Vagina (tissue), 2 donors: ENCODE data around the gene KRTAP5-9. TPM values are rescaled to one million over a fixed set of nuclear protein-coding genes. Genes with fewer than 3 reads are reported as not detected.
"Not testable (repeated sequence)": the region's sequence is repeated elsewhere in the genome, so short reads cannot be mapped to it uniquely, and the experiment has no call there.

Experiments used
- DNase-seq, 2 donors: peaks; one replicate each; pipeline ENCODE4 v3.0.0-alpha.2; 2017; ENCODE audit errors: extremely low spot score in 2 of 2
- H3K27ac ChIP-seq: fragments of 200-600 bp; sonication (generic); one replicate; pipeline ENCODE4 v1.5.1; 2019
- H3K27me3 ChIP-seq: fragments of 200-600 bp; sonication (generic); one replicate; pipeline ENCODE4 v1.5.1; 2019
- H3K36me3 ChIP-seq, 2 donors: fragments of 200-600 bp; sonication (generic); one replicate each; pipeline ENCODE4 v1.5.1; 2017 to 2019
- H3K4me1 ChIP-seq: fragments of 200-600 bp; sonication (generic); one replicate; pipeline ENCODE4 v1.5.1; 2019
- H3K4me3 ChIP-seq, 2 donors: fragments of 200-600 bp; sonication (generic); 1 replicate in 1 of 2; 2 replicates in 1 of 2; pipeline ENCODE4 v1.5.1; 2016 to 2019
- H3K9me3 ChIP-seq: fragments of 200-600 bp; sonication (generic); one replicate; pipeline ENCODE4 v1.5.1; 2019
- CTCF ChIP-seq, 3 experiments: fragments of 450-650 bp in 2 of 3; fragments of 200-600 bp in 1 of 3; sonication (generic) in 1 of 3; IDR thresholded peaks; one replicate each; pipeline ENCODE4 v1.5.1; 2017 to 2019; ENCODE audit warnings: antibody characterized with exemption in 3 of 3, mild to moderate bottlenecking in 2 of 3, moderate library complexity in 2 of 3
- POLR2A ChIP-seq, 2 donors: fragments of 450-650 bp; IDR thresholded peaks; one replicate each; pipeline ENCODE4 v1.6.1; 2017; ENCODE audit warnings: antibody characterized with exemption in 2 of 2, mild to moderate bottlenecking in 2 of 2, moderate library complexity in 2 of 2
- POLR2AphosphoS5 ChIP-seq, 2 donors: sonication (generic); formaldehyde crosslinking; IDR thresholded peaks; one replicate each; pipeline ENCODE4 v1.9.0; 2017; ENCODE audit warnings: antibody characterized with exemption in 2 of 2, mild to moderate bottlenecking in 2 of 2, low read depth in 1 of 2; ENCODE audit not compliant: insufficient read depth in 1 of 2
- intact Hi-C: fragments of 100-400 bp; cut with DNase I; formaldehyde crosslinking; loops from one replicate; pipeline ENCODE4 v1.15.1; 2023
- total RNA-seq: library from RNA; depleted of rRNA; stranded (reverse); fragments of >200 nt; gene quantifications from one replicate; pipeline ENCODE4 v1.2.3, GENCODE V29; 2016

The KRTAP5-9 gene
- total RNA-seq, 1 donor from 2014 or later: not detected

- Histone ChIP-seq H3K36me3 (no peaks in the 10 kb centered on the region), H3K27me3 (no peaks in the 10 kb centered on the region), H3K4me3 (no peak overlapping the region), H3K4me1 (no peaks in the 10 kb centered on the region), H3K27ac (no peak overlapping the region), H3K9me3 (no peaks in the 10 kb centered on the region)
- no peak for TF ChIP-seq POLR2AphosphoS5 (IDR thresholded peaks at IDR 0.05; ENCODE audit: insufficient read depth in 1 of 2, low read depth in 1 of 2)
- TF ChIP-seq CTCF (IDR thresholded peaks at IDR 0.05): no peak
- TF ChIP-seq POLR2A (IDR thresholded peaks at IDR 0.05): no peak
- intact Hi-C loops: no loop called here
- DNase-seq: no peak
These were observed 29.3 kb downstream of the KRTAP5-9 start for GRCh38 chr11:71577469-71578004.

- H3K27me3 ChIP-seq, DNase-seq, H3K4me1 ChIP-seq, H3K27ac ChIP-seq, H3K36me3 ChIP-seq, intact Hi-C loops, H3K9me3 ChIP-seq, H3K4me3 ChIP-seq: not testable (repeated sequence)
These were observed 31.3 kb downstream of the KRTAP5-9 start for GRCh38 chr11:71579513-71579912.

GRCh38 chr11:71580057-71581003 is 32.1 kb downstream of the KRTAP5-9 start:
- no peak overlapping the region for H3K4me3 ChIP-seq
- no peaks in the 10 kb centered on the region for H3K9me3 ChIP-seq
- no peaks in the 10 kb centered on the region for H3K4me1 ChIP-seq
- TF ChIP-seq CTCF (IDR thresholded peaks at IDR 0.05) (peak in 2 of 3 experiments; percentile 32 to 51), POLR2A (IDR thresholded peaks at IDR 0.05) (no peak)
- H3K27me3 ChIP-seq: no peaks in the 10 kb centered on the region
- intact Hi-C loops: no loop called here
- no peaks in the 10 kb centered on the region for H3K36me3 ChIP-seq
- no peak for DNase-seq
- no peak overlapping the region for H3K27ac ChIP-seq

- DNase-seq: no peak
- Histone ChIP-seq H3K27me3 (no peaks in the 10 kb centered on the region), H3K9me3 (no peaks in the 10 kb centered on the region), H3K4me3 (no peak overlapping the region), H3K4me1 (no peaks in the 10 kb centered on the region), H3K27ac (no peak overlapping the region), H3K36me3 (no peaks in the 10 kb centered on the region)
- intact Hi-C loops: no loop called here
- TF ChIP-seq POLR2AphosphoS5 (IDR thresholded peaks at IDR 0.05; ENCODE audit: insufficient read depth in 1 of 2, low read depth in 1 of 2) (no peak), CTCF (IDR thresholded peaks at IDR 0.05) (no peak), POLR2A (IDR thresholded peaks at IDR 0.05) (no peak)
These were observed 33.6 kb downstream of the KRTAP5-9 start for GRCh38 chr11:71581826-71582225.

- no peaks in the 10 kb centered on the region for H3K9me3 ChIP-seq
- no peaks in the 10 kb centered on the region for H3K4me1 ChIP-seq
- H3K27me3 ChIP-seq: no peaks in the 10 kb centered on the region
- H3K27ac ChIP-seq: no peak within 1 kb of the TSS
- TF ChIP-seq CTCF (IDR thresholded peaks at IDR 0.05): no peak
- TF ChIP-seq POLR2AphosphoS5 (IDR thresholded peaks at IDR 0.05; ENCODE audit: insufficient read depth in 1 of 2, low read depth in 1 of 2): no peak
- no peak for TF ChIP-seq POLR2A (IDR thresholded peaks at IDR 0.05)
- intact Hi-C loops: no loop called here
- DNase-seq: no peak
- no peaks in the 10 kb centered on the region for H3K36me3 ChIP-seq
- no peak within 1 kb of the TSS for H3K4me3 ChIP-seq
These were observed 34.2 kb downstream of the KRTAP5-9 start, which contains the start of gene KRTAP5-11 for GRCh38 chr11:71582309-71582895. Gene KRTAP5-11, minus strand, starts transcription at chr11:71582875. Its CDS starts 38 bp downstream, at chr11:71582837.

GRCh38 chr11:71582969-71583368 is 34.7 kb downstream of the KRTAP5-9 start:
- H3K27ac ChIP-seq, DNase-seq, H3K36me3 ChIP-seq, H3K9me3 ChIP-seq, H3K4me3 ChIP-seq, intact Hi-C loops, H3K27me3 ChIP-seq, H3K4me1 ChIP-seq: not testable (repeated sequence)

GRCh38 chr11:71585673-71586072 is 37.5 kb downstream of the KRTAP5-9 start:
- intact Hi-C loops, H3K4me3 ChIP-seq, H3K4me1 ChIP-seq, H3K9me3 ChIP-seq, H3K27me3 ChIP-seq, H3K36me3 ChIP-seq, DNase-seq, H3K27ac ChIP-seq: not testable (repeated sequence)

- H3K4me3 ChIP-seq, H3K36me3 ChIP-seq, H3K9me3 ChIP-seq, H3K4me1 ChIP-seq, DNase-seq, H3K27me3 ChIP-seq, intact Hi-C loops, H3K27ac ChIP-seq: not testable (repeated sequence)
These were observed 40.1 kb downstream of the KRTAP5-9 start for GRCh38 chr11:71588314-71588713.
